Neuron (in vitro differentiated cells): ENCODE results near the gene CDPF1.

Source experiments
- H2AFZ ChIP-seq: one replicate; pipeline ENCODE4 v1.6.1; 2013; ENCODE audit warnings: low read depth, mild to moderate bottlenecking, inconsistent platforms, low read length, moderate library complexity
- H3K27me3 ChIP-seq: one replicate; pipeline ENCODE4 v1.6.1; 2013; ENCODE audit warnings: low read length; ENCODE audit not compliant: insufficient read depth
- H3K36me3 ChIP-seq: one replicate; pipeline ENCODE4 v1.6.1; 2013; ENCODE audit warnings: low read length; ENCODE audit not compliant: insufficient read depth
- H3K4me1 ChIP-seq: one replicate; pipeline ENCODE4 v1.6.1; 2013; ENCODE audit warnings: low read length; ENCODE audit not compliant: insufficient read depth
- H3K4me3 ChIP-seq: 2 replicates; pipeline ENCODE4 v1.5.1; 2013; ENCODE audit warnings: mild to moderate bottlenecking, low read length, moderate library complexity
- H3K9me3 ChIP-seq: one replicate; pipeline ENCODE4 v1.6.1; 2013; ENCODE audit warnings: low read length

The CDPF1 gene, protein sequence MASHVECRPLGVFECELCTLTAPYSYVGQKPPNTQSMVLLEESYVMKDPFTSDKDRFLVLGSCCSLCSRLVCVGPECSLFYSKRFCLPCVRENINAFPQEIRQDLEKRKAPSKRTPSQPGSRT

DNA sequence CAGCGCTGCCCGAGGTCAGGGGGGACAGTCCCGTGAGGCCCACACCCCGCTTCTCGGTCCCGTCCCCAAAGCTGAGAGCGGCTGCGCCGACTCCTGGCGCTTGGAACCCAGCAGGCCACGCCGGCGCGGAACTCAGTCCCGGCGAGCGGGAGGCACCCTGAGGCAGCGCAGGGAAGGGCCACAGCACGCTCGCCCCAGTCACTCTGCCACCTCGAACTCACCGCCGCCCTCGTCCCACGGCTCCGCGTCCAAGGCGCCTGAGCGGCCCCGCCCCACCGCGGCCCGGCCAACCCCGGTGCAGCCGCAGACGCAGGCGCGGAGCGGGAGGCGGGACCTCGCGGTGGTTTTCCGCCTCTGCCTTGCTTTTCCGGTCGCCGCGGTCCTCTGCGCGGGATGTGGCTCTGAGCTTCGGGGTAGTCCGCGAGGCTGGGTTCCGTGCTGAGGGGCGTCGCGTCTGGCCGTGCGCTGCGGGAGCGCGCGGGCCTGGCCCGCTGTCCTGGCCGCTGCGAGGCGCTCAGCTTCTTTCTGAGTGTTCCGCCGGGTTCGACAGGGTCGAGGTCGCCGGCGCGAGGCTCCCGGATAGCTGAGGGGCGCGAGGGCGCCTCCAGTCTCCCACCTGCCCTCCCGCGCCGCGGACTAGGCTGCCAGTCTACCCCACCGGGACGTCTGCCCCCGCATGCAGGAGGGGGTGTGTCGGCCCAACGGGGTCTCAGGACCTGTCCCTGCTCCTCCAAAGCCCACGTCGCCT, at the start of gene CDPF1:
Gene CDPF1 (minus strand): TSS at position 259 of the 748 bp plus-strand sequence. CDS start 2,009 bp downstream, outside the sequence.
- Histone ChIP-seq H3K27me3 (no peaks in the 10 kb centered on the region), H3K9me3 (no peaks in the 10 kb centered on the region), H3K36me3 (no peaks in the 10 kb centered on the region), H3K4me1 (peaks cover 8% of the 10 kb centered on the region), H3K4me3 (peak within 1 kb of the TSS; percentile 97), H2AFZ (peak within 1 kb of the TSS; percentile 91)

GRCh38 chr22:46299101-46299500, 49.0 kb upstream of the CDPF1 start:
- Histone ChIP-seq H3K36me3 (peaks cover 33% of the 10 kb centered on the region), H3K9me3 (no peaks in the 10 kb centered on the region), H2AFZ (no peak overlapping the region), H3K27me3 (no peaks in the 10 kb centered on the region), H3K4me3 (no peak overlapping the region), H3K4me1 (peaks cover 20% of the 10 kb centered on the region)

DNA sequence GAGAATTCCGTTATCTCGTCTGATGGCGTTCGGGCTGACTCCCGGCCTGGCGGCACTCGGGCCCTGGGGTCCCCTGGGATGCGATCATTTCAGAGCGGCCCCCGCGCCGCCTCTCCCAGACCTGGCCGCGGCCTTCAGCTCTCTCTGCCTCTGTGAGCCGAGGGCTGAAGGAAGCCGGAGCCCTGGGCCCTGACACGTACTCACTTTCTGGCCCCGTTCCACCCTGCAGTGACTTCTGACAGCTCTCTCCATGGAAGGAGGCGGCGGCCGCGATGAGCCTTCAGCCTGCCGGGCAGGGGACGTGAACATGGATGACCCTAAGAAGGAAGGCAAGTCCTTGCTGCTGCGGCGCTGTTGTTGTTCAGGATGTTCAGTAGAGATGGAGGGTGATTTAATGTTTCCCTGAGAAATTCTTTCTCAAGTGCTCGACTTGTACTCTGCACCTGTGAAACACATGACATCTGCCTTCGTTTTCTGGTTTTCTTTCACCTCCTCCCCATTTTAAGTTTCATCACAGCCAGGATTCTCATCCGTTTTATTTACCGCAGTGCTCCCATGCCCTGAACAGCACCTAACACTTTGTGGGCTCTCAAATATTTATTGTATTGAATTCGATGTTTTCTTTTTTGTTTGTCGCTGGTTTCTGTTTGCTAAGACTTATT, 47.2 kb upstream of the CDPF1 start:
- Histone ChIP-seq H3K9me3 (no peaks in the 10 kb centered on the region), H3K27me3 (no peaks in the 10 kb centered on the region), H2AFZ (peak overlapping the region; percentile 80), H3K36me3 (peaks cover 30% of the 10 kb centered on the region), H3K4me3 (peak overlapping the region; percentile 72), H3K4me1 (peaks cover 26% of the 10 kb centered on the region)

- Histone ChIP-seq H3K9me3 (no peaks in the 10 kb centered on the region), H3K4me3 (peak within 1 kb of the TSS; percentile 72), H3K36me3 (peaks cover 34% of the 10 kb centered on the region), H2AFZ (peak within 1 kb of the TSS; percentile 80), H3K4me1 (peaks cover 26% of the 10 kb centered on the region), H3K27me3 (no peaks in the 10 kb centered on the region)
These were observed 46.4 kb upstream of the CDPF1 start, which contains the start of gene GTSE1 for GRCh38 chr22:46296257-46297150. Gene GTSE1, plus strand, starts transcription at chr22:46296870. Its CDS starts 531 bp downstream, at chr22:46297401.

GRCh38 chr22:46295277-46295971, 45.3 kb upstream of the CDPF1 start:
- H3K4me1 ChIP-seq = peaks cover 26% of the 10 kb centered on the region
- peaks cover 33% of the 10 kb centered on the region for H3K36me3 ChIP-seq
- peak overlapping the region; percentile 72 for H3K4me3 ChIP-seq
- no peaks in the 10 kb centered on the region for H3K27me3 ChIP-seq
- H3K9me3 ChIP-seq = no peaks in the 10 kb centered on the region
- no peak overlapping the region for H2AFZ ChIP-seq

DNA sequence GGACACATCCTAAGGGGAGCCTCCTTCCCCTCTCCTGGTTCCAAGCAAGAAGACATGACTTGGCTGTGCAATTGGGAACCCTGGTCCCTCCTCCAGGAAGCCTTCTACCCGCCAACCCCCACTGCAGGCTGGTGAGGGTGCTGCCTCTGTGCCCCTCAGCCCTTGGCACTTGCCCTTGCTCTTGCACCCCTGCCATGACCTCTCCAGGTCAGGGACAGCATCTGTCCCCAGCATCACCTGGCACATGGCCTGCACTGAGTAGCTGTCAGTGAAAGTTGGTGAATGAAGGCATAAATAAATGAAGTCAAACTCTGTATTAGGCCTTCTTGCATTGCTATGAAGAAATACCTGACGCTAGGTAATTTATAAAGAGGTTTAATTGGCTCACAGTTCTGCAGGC, 44.7 kb upstream of the CDPF1 start:
- no peak overlapping the region for H2AFZ ChIP-seq
- H3K36me3 ChIP-seq = peaks cover 29% of the 10 kb centered on the region
- H3K4me1 ChIP-seq = peaks cover 26% of the 10 kb centered on the region
- no peaks in the 10 kb centered on the region for H3K9me3 ChIP-seq
- no peaks in the 10 kb centered on the region for H3K27me3 ChIP-seq
- H3K4me3 ChIP-seq = no peak overlapping the region

DNA sequence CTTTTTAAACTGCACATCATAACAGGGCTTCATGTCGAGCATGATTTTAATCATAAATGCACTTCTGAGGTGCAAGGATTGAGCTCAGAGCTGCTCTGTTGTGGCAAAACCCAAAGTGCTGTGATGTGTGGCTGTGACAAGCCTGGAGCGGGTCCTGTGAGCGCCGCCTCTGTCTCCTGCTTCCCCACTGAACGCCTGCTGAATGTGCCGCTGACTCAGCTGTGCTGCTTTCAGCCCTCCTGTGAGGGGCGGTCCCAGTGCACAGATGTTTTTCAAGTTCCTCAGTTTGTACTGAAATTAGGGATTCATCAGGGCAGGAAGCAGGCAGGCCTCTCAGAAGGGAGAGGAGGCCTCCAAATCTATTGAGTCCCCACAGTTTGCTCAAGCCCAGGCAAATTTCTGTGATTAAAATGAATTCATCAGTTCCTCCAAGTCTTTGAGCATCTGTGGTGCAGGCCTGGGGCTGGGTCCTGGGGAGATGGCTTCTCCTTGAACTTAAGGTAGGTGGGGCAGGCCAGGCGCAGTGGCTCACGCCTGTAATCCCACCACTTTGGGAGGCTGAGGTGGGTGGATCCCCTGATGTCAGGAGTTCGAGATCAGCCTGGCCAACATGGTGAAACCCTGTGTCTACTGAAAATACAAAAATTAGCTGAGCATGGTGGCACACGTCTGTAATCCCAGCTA, 43.6 kb upstream of the CDPF1 start:
- H3K27me3 ChIP-seq = no peaks in the 10 kb centered on the region

DNA sequence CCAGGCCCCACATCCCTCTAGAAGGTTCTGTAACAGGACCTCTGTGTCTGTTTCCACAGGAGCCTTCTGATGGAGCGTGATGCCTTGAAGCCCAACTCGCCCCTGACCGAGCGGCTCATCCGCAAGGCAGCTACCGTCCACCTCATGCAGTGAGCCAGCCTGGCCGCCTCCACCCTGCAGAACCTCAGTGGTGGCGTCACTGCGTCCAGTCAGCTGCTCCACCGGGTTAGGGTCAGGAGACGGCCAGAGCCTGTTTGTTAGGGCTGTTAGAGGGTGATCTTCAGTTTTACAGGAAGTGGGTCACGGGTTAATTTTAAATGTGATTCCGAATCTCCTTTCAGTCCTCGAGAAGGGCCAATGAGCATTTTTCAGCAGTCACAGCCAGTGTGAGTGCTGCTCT, 42.6 kb upstream of the CDPF1 start:
- H2AFZ ChIP-seq = no peak overlapping the region
- no peak overlapping the region for H3K4me3 ChIP-seq
- H3K4me1 ChIP-seq = peaks cover 22% of the 10 kb centered on the region
- H3K9me3 ChIP-seq = no peaks in the 10 kb centered on the region
- no peaks in the 10 kb centered on the region for H3K27me3 ChIP-seq
- H3K36me3 ChIP-seq = peaks cover 17% of the 10 kb centered on the region

More for the DNA sequence above, 43.6 kb upstream of the CDPF1 start:
- Histone ChIP-seq H3K4me1 (peaks cover 26% of the 10 kb centered on the region), H3K4me3 (no peak overlapping the region), H2AFZ (no peak overlapping the region), H3K9me3 (no peaks in the 10 kb centered on the region), H3K36me3 (peaks cover 20% of the 10 kb centered on the region)

- H3K4me3 ChIP-seq = no peak overlapping the region
- peaks cover 17% of the 10 kb centered on the region for H3K36me3 ChIP-seq
- H2AFZ ChIP-seq = no peak overlapping the region
- H3K4me1 ChIP-seq = peaks cover 16% of the 10 kb centered on the region
- H3K27me3 ChIP-seq = no peaks in the 10 kb centered on the region
- no peaks in the 10 kb centered on the region for H3K9me3 ChIP-seq
These were observed 42.1 kb upstream of the CDPF1 start for GRCh38 chr22:46292173-46292572.

- Histone ChIP-seq H3K4me3 (no peak overlapping the region), H3K36me3 (peaks cover 20% of the 10 kb centered on the region), H3K27me3 (no peaks in the 10 kb centered on the region)
These were observed 41.0 kb upstream of the CDPF1 start for GRCh38 chr22:46290843-46291785.

GRCh38 chr22:46290121-46290842, 40.2 kb upstream of the CDPF1 start:
- Histone ChIP-seq H3K4me1 (peaks cover 7% of the 10 kb centered on the region), H3K9me3 (no peaks in the 10 kb centered on the region), H3K27me3 (no peaks in the 10 kb centered on the region), H2AFZ (no peak overlapping the region), H3K4me3 (no peak overlapping the region), H3K36me3 (peaks cover 22% of the 10 kb centered on the region)

More at GRCh38 chr22:46290843-46291785, 41.0 kb upstream of the CDPF1 start:
- no peaks in the 10 kb centered on the region for H3K9me3 ChIP-seq
- H2AFZ ChIP-seq = no peak overlapping the region
- H3K4me1 ChIP-seq = peaks cover 14% of the 10 kb centered on the region
